PC-9 (cell line): Measurements from ENCODE around the gene TSPOAP1. TPM values are rescaled to one million over a fixed set of nuclear protein-coding genes. Genes with fewer than 3 reads are reported as not detected.

ENCODE experiments used
- BruUV-seq: library from RNA; stranded (reverse); fragments of 400-500 nt; replicated peaks from 2 replicates; lab custom pipeline; 2021; lab: Mats Ljungman, UMichigan
- CTCF ChIA-PET: fragments of 300-600 bp; sonication (Branson Sonifier 250); formaldehyde crosslinking; loops from one replicate; lab custom pipeline; 2022; ENCODE audit warnings: antibody characterized with exemption; lab: Charles Lee
- POLR2A ChIA-PET: fragments of 300-600 bp; sonication (Branson Sonifier 250); formaldehyde crosslinking; loops from one replicate; lab custom pipeline; 2022; ENCODE audit warnings: antibody characterized with exemption; ENCODE audit not compliant: unreplicated experiment; lab: Charles Lee
- DNase-seq, 2 experiments: peaks; one replicate each; pipeline versions ENCODE4 v3.0.0 to v3.0.0-alpha.2; 2015 to 2022; ENCODE audit warnings: mixed read lengths in 1 of 2
- H2AFZ ChIP-seq: fragments of 200-600 bp; sonication (generic); 2 replicates; pipeline ENCODE4 v1.8.1; 2017; ENCODE audit warnings: antibody characterized with exemption
- H3F3A ChIP-seq: fragments of 200-600 bp; sonication (generic); 2 replicates; pipeline ENCODE4 v1.8.1; 2017; ENCODE audit warnings: antibody characterized with exemption, mild to moderate bottlenecking, low read depth; ENCODE audit not compliant: insufficient read depth
- H3K27ac ChIP-seq: fragments of 200-600 bp; sonication (generic); 2 replicates; pipeline ENCODE4 v1.6.1; 2016; ENCODE audit warnings: mixed run types
- H3K27me3 ChIP-seq: fragments of 200-600 bp; sonication (generic); 2 replicates; pipeline ENCODE4 v1.6.1; 2016; ENCODE audit warnings: low read depth, mixed run types; ENCODE audit not compliant: insufficient read depth
- H3K36me3 ChIP-seq: fragments of 200-600 bp; sonication (generic); 2 replicates; pipeline ENCODE4 v1.6.1; 2016; ENCODE audit warnings: low read depth, mixed run types
- H3K4me1 ChIP-seq: fragments of 200-600 bp; sonication (generic); replicated peaks from 2 replicates; pipeline ENCODE4 v1.6.1; 2016; ENCODE audit warnings: mixed run types; ENCODE audit not compliant: insufficient read depth
- H3K4me2 ChIP-seq: fragments of 200-600 bp; sonication (generic); 2 replicates; pipeline ENCODE4 v1.6.1; 2017; ENCODE audit warnings: mixed run types
- H3K4me3 ChIP-seq: fragments of 200-600 bp; sonication (generic); 2 replicates; pipeline ENCODE4 v1.6.1; 2016; ENCODE audit warnings: mixed run types
- H3K79me2 ChIP-seq: fragments of 200-600 bp; sonication (generic); 2 replicates; pipeline ENCODE4 v1.6.1; 2017; ENCODE audit warnings: low read depth, mixed run types
- H3K9me2 ChIP-seq: fragments of 200-600 bp; sonication (generic); 2 replicates; pipeline ENCODE4 v1.8.1; 2017; ENCODE audit warnings: mild to moderate bottlenecking; ENCODE audit not compliant: insufficient read depth
- H3K9me3 ChIP-seq: fragments of 200-600 bp; sonication (generic); 2 replicates; pipeline ENCODE4 v1.8.1; 2016; ENCODE audit warnings: low read depth; ENCODE audit not compliant: insufficient read depth
- H4K20me1 ChIP-seq: fragments of 200-600 bp; sonication (generic); 2 replicates; pipeline ENCODE4 v1.8.1; 2017; ENCODE audit not compliant: insufficient read depth
- CTCF ChIP-seq: fragments of 200-600 bp; sonication (generic); conservative IDR thresholded peaks from 2 replicates; pipeline ENCODE4 v1.6.1; 2017; ENCODE audit warnings: mixed run types, antibody characterized with exemption, mild to moderate bottlenecking, moderate library complexity
- EZH2 ChIP-seq: fragments of 200-600 bp; sonication (generic); IDR thresholded peaks from 2 replicates; pipeline ENCODE4 v1.8.0; 2017; ENCODE audit warnings: antibody characterized with exemption, low read depth
- intact Hi-C: fragments of 100-400 bp; cut with micrococcal nuclease; formaldehyde crosslinking; loops from one replicate; pipeline ENCODE4 v1.10.0; 2022; ENCODE audit not compliant: unreplicated experiment
- total RNA-seq: library from RNA; stranded (reverse); gene quantifications from 2 replicates; pipeline ENCODE4 v1.2.3, GENCODE V29; 2021

The TSPOAP1 gene
- total RNA-seq, 1 experiment from 2014 or later: 0.15 TPM

- ChIA-PET POLR2A (no interaction called here), CTCF (interaction anchor here (0.6 kb wide), 1 partner anchor 79 kb away, joined by 3 read pairs; no protein-coding TSS in a partner anchor)
- Histone ChIP-seq H3K27me3 (peaks cover 97% of the 10 kb centered on the region), H2AFZ (no peak overlapping the region), H3K4me3 (no peak overlapping the region), H3K36me3 (no peaks in the 10 kb centered on the region), H3K27ac (no peak overlapping the region), H3K79me2 (no peaks in the 10 kb centered on the region), H3K9me3 (no peaks in the 10 kb centered on the region), H3K4me1 (no peaks in the 10 kb centered on the region), H3F3A (no peaks in the 10 kb centered on the region), H3K9me2 (no peaks in the 10 kb centered on the region), H3K4me2 (no peak overlapping the region), H4K20me1 (no peaks in the 10 kb centered on the region)
- DNase-seq: no peak
- TF ChIP-seq EZH2 (no peak), CTCF (no peak)
- BruUV-seq: no TSS peak
- intact Hi-C loops: no loop called here
These were observed 58.9 kb downstream of the TSPOAP1 start for GRCh38 chr17:58269557-58270291.

- no peak overlapping the region for H3K4me2 ChIP-seq
- no peaks in the 10 kb centered on the region for H4K20me1 ChIP-seq
- BruUV-seq: no TSS peak
- H3K9me3 ChIP-seq: no peaks in the 10 kb centered on the region
- no peaks in the 10 kb centered on the region for H3F3A ChIP-seq
- no peak overlapping the region for H3K4me3 ChIP-seq
- no peaks in the 10 kb centered on the region for H3K79me2 ChIP-seq
- intact Hi-C loops: no loop called here
- ChIA-PET CTCF (no interaction called here), POLR2A (no interaction called here)
- no peak for TF ChIP-seq EZH2
- TF ChIP-seq CTCF: no peak
- H3K36me3 ChIP-seq: no peaks in the 10 kb centered on the region
- H3K27me3 ChIP-seq: peaks cover 98% of the 10 kb centered on the region
- H3K9me2 ChIP-seq: no peaks in the 10 kb centered on the region
- DNase-seq: no peak
- no peaks in the 10 kb centered on the region for H3K4me1 ChIP-seq
- H2AFZ ChIP-seq: no peak overlapping the region
- no peak overlapping the region for H3K27ac ChIP-seq
These were observed 59.6 kb downstream of the TSPOAP1 start for GRCh38 chr17:58268774-58269556.

GRCh38 chr17:58268326-58268725 is 60.3 kb downstream of the TSPOAP1 start:
- no peak overlapping the region for H2AFZ ChIP-seq
- no TSS peak for BruUV-seq
- TF ChIP-seq EZH2 (no peak), CTCF (no peak)
- no peaks in the 10 kb centered on the region for H3K4me1 ChIP-seq
- peaks cover 98% of the 10 kb centered on the region for H3K27me3 ChIP-seq
- H3K4me3 ChIP-seq: no peak overlapping the region
- H3K27ac ChIP-seq: no peak overlapping the region
- H3K9me2 ChIP-seq: no peaks in the 10 kb centered on the region
- ChIA-PET POLR2A (no interaction called here), CTCF (no interaction called here)
- H3K4me2 ChIP-seq: no peak overlapping the region
- H3F3A ChIP-seq: no peaks in the 10 kb centered on the region
- no peaks in the 10 kb centered on the region for H3K36me3 ChIP-seq
- intact Hi-C loops: no loop called here
- DNase-seq: no peak
- H4K20me1 ChIP-seq: no peaks in the 10 kb centered on the region
- no peaks in the 10 kb centered on the region for H3K79me2 ChIP-seq
- no peaks in the 10 kb centered on the region for H3K9me3 ChIP-seq
